B cell (primary cell): ENCODE measurements around the gene ZBTB21.

Source experiments
- CTCF ChIP-seq: fragments of 200-600 bp; IDR thresholded peaks from one replicate; pipeline ENCODE4 v1.8.0; 2022; ENCODE audit warnings: antibody characterized with exemption, mild to moderate bottlenecking
- EZH2 ChIP-seq: IDR thresholded peaks from 2 replicates; pipeline ENCODE4 v1.6.1; 2012; ENCODE audit warnings: borderline replicate concordance, low read depth, mild to moderate bottlenecking, moderate library complexity, low read length; ENCODE audit not compliant: insufficient read depth, poor library complexity, severe bottlenecking

DNA sequence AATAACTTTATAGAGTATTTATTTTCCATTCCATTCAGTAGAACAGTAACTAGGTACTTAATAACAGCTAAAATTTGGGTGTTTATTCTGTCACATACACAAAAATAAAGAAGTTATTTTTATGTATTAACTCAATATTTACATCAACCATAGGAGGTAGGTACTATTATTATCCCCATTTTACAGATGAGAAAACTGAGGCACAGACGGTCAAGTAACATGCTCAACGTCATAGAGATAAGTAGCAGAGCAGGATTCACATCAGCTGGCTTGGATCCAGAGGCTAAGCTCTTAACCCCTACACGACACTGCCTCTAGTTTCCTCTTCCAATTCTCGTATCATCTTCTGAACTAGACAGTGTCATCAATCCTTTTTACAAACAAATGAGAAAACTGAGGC is 9.3 kb downstream of the ZBTB21 start:
- TF ChIP-seq CTCF (no peak), EZH2 (no peak)
